HG03139 (cell line): ENCODE measurements around the gene MAP2.

ENCODE experiments used
- ATAC-seq: cut with Tn5 transposase; IDR thresholded peaks from one replicate; pipeline ENCODE4 v1.9.1; 2021; ENCODE audit not compliant: unreplicated experiment

MAP2 gene

DNA sequence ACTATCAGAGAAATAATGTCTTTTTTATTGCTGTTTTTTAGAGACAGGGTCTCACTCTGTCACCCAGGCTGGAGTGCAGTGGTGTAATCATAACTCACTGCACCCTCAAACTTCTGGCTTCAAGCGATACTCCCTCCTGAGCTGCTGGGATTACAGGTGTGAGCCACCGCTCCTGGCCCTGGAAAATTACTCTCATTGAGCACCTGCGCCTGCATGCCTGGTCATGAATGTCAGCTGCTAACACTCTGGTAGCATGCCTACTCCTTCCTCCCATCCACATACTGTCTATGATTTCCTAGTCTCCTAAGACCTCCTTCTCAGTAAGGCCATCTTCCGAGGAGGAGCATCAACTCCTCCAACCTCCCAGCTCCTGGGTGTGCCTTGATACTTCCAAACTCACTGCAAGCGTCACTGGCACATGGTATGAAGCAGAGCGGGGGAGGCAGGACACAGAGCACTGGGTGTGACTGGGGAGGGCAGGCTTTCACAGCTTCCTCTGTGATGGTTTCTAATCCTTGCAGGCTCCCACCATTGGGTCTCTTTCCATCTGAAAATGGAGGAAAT, 1.6 kb upstream of the MAP2 start:
- no peak for ATAC-seq

DNA sequence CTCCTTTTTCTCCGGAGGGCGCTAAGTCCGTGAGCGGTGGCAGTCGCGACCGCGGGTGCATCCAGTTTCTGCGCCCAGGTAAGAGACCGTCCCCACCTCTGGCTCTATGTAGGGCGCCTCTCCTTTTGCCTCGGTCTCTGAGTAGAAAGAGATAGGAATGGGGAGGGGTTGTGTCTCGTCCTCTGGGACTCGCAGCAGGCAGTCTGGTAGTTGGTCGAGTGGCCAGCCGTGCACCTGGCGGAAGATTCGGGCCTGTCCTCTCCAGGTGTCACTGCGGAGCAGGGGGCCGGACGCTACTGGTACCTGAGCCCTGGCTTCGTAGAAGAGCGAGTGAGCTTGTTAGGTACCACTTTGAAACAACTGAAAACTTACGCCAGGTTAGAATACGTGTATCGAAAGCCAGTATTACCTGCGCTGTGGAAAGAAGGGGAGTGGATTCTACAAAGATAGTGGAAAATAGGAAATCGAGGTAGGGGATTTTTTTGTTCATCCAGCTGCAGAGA, 403 bp downstream of the MAP2 start:
- peak; percentile 15 for ATAC-seq

DNA sequence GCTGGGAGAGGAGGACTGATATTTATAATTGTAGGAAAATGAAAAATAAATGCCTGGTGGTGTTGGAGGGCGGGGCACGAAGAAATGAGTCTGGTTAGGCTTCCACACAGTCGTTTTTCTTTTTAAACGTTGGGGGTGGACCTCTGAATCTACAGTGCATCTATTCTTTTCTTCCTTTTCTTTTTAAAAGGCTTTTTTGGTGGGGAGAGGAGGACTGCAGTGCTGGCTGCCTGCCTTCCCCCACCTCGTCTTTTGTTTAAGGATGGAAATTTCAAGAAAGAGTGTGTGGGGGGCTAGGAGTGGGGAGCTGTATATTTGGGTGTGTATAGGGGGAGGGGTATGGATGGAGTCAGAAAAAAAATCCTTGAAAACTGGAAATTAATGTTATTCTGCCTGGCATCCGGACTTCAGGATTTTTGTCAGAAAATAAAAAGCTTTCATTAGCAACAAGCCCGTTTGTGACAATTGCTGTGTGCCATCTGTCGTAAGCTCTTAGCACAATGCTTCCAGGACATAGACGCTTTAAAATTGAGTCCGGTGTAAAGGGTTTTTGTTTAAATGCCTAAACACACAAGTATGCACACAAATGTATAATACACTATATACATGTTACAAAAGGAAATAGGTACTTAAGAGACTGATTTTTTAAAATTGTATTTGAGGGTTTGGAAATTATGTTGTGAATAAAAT, 1.1 kb downstream of the MAP2 start:
- no peak for ATAC-seq

DNA sequence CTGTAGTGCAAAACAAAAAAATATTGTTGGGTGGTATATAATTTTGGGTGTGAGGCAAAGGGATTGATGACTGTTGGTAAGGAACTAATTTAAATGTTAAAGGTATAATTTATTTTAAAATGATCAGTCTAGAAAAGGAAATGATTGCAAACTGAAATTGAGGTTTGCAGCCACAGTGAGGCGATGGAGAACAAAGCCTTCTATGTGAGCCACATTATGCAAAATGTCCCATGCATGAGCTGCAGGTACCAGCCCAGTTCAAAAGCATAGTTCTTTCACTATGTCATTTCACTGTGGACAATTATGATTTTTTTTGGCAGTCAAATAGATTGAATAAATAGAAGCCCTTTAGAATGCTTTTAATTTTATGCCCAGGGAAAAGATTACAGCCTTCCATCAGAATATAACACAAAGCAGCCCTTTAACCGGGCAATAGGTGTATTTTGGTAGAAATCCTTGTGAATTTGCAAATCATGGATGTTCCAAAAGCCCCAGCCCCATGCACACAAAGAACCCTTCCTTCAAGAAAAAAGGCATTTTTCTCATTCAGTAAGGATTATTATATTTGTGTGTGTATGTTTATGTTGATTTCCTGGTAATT, 1.7 kb downstream of the MAP2 start:
- no peak for ATAC-seq

DNA sequence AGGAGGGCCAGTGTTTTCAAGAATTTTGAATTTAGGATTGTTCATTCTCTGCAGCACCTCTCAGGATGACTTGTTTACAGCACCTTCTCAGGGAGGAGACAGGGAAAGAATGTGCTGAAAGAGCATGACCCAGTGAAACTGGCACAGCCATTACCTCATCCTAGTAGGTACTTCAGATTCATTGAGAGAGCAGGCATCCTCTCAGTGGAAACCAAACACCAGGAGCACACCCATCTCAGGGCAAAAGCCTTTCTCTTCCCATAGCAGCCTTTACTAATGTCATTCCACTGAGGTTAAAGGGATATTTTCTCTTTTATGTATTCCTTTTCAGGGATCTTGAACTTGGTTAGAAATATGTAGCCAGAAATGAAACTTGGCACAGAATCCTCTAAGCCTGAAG, 2.6 kb downstream of the MAP2 start:
- ATAC-seq = no peak

DNA sequence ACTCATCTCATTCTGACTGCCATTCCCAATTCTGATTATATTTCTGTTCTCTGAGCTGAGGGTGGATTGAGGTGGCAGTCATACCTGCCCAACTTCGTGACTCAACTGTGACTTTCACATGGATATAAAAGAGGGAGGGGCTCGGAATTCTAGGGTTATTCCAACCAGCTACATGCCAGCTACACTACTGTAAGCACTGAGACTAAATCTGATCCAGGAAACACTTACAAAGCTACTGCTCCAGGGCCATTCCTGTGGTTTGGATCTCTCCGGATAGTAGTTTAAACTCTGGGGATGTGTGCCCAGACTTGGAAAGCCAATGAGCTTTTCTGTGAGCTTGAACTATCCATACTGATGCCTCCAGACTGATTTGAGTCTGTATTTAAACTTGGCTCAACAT, 7.9 kb downstream of the MAP2 start:
- no peak for ATAC-seq

DNA sequence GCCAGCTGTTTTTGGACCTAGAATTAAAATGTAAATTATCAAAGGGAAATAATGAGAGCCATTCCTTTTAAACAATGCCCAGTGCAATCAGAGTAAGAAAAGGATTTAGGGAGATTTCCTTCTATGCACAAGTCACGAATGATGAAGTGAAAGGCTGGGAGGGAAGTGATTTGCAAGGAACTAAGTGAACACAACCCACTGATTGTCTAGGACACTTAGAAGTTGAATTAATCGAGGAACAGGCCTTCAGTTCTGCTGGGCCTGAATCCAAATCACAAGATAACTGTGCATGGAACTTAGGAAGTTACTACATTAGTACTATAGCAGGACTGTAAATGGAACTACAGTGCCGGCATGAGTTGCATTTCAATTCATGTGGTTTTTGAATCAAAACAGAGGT, 17.7 kb downstream of the MAP2 start:
- ATAC-seq = no peak

DNA sequence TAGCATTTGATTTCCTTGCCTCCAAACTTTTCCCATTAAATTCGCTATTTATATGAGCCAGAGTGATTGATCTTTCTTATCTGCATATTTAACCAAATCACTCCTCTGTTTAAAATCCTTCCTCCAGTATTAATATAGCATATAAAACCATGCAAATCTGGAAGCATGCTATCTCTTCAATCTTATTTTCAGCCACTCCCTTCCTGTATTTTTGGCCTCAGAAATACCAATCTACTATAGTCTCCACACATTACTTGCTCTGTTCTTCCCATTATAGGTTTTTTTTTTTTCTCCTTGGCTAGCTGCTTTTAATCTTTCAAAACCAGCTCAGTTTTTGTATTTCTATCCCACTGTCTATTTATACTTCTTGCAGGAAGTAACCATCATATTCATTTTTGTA, 19.1 kb downstream of the MAP2 start:
- no peak for ATAC-seq

DNA sequence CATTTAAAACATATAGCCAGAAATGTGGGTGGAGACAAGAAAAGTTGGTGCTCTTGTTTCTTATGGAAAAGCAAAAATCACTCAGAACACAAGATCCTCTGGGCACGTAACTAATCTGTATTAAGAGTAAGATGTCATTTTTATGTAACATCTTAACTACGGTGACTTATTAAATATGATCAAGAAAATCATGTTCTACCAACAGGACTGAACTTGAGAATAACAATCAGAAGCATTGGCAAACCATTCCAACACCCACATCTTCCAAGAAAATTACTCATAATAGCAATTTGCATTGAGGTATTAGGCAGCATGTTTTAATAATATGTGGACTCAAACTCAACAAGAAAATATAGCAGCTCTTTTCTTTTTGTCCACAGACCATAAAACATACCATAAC, 21.6 kb downstream of the MAP2 start:
- ATAC-seq = no peak

DNA sequence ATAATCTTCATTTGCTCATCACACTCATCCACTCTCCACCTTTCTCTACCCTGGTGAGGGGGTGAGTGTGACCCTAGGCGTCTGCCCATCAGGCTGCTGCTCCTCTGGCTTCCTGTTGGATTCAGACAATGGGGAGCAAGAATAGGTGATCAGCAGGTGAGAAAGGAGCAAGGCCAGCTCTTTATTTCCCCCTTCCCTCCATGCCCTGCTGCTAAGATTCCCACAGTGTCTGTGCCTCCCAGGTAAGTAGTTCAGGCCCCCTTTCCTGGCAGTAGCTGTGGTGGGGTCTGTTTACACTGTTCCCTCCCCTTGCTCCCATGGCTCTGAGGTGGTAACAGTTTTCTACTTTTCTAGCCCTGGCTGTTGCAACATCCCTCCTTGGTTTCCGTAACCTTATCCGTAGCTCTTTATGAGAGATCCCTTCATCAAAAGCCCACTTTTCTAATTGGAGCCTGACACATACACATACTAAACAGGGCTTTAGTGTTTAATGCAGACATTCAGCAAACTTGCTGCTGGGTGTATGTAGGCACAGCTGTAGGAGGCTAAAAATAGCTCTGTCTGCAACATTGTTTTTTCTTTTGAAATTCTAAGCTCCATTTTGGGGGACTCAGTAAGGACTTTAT, 27.5 kb downstream of the MAP2 start:
- no peak for ATAC-seq

DNA sequence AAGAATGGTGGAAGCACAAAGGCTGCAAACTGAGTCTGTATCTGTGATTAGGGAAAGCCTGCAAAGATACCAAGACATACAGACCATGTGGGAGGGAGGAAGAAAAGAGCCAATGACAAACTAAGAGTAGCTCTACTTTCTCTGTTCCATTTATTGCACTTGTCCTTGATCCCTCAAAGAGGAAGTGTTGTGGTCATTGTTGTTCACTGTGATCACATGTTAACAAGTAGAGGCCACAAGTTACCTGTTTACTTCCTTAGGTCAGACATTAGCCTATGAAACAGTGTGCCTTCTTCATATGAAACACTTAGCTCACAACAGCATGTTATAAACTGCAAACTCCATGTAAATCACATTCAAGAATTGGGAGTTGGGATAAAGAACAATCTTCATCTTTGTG, 32.6 kb downstream of the MAP2 start:
- peak; percentile 62 for ATAC-seq

DNA sequence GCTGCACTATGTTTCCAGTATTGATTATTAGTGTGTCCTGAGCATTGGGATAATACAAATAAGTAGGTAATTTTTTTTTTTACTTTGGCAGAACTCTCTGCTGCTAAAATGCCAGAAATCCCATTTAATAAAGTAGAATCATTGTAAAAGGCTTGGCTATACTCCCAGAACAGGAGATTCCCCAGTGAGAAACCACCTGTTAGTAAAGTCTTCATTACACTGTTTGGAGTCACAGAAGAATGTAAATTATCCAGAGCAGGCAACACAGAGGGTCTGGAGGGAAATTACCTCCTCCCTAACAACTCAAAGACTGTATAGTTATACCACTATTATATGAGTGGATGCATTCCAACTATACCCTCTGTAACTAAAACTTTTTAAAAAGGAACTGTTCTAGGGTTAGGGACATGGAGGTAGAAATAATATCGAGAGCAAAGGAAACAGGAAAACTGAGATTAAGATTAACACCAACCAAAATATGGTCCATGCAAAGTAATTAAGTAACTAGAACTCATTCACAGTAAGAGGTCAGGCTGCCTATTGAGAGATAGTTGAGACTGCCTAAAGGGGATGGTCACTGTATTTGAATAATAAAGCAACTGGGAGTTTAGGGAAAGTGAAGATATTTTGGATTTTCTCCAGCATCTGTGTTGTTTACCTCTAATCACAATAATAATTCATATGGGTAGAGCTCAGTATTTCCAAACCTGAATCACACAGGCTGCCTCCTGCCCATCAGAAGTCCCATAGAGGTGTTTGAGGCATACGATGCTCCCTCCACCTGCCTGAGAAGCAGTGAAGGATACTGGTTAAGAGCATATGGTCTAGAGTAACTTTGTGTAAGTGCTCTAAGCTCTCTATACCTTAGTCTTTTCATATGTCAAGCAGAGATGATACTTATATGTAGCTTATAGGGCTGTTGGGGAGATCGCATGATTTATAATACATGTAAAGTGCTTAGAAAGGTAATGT, 34.4 kb downstream of the MAP2 start:
- ATAC-seq = no peak

DNA sequence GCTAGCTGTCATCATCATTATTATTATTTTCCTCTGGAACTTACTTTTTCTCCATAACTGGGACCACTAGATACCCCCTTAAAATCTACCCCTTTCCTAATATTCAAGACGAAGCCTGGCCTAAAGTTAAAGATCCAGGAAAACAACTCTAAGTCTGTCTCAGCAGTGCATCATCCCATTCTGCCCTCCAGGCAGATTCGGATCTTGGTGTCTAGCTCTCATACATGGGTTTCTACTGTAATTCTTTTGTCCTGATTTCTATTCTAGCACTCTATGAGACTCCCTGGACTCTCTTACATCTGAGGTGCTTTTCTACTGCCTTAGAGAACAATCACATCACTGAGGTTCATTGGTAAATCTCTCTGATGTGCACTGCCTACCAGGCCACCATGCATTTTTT, 35.5 kb downstream of the MAP2 start:
- ATAC-seq = no peak

DNA sequence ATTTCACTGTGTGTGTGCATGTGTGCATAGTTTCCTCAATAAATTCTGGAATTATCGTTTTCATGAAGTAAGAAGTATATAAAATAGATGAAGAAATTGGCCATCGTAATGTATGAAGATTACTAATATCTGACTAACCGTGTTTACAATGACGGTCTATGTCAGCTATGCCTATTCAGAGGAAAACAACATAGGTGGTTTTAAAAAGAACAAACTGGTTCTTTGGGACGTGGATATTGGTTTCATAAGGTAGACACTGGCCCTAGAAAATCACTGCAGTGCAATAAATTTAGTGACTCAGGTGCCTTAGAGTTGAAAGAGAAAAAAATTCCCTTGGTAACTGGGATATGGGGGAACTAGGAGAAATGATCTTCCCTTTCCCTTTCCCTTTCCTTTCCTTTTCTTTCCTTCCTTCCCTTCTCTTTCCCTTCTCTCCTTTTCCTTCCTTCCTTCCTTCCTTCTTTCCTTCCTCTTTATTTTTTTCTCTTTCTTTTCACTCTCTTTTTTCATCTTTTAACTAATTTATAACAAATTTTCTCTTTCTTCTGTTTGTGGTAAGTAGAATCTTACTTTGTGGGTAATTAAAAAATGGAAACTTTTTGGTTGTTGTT, 36.4 kb downstream of the MAP2 start:
- ATAC-seq = no peak

DNA sequence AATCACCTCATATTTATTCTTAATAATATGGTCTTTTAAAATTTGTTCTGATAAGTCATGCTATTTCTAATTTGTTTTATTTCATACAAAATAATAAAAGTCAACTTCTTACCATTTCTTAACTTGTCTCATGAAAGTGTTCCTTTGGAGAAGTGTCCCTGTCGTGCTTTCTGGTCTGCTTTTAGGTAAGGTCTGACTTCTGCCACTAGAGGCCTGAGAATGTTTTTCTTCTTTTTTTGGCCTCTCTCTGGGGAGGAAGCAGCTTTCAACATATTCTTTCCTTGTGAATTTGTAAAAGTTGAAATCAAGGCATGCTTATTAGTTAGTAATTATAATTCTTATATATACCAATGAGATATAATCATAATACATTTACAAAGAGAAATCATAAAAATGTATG, 39.4 kb downstream of the MAP2 start:
- ATAC-seq = no peak

DNA sequence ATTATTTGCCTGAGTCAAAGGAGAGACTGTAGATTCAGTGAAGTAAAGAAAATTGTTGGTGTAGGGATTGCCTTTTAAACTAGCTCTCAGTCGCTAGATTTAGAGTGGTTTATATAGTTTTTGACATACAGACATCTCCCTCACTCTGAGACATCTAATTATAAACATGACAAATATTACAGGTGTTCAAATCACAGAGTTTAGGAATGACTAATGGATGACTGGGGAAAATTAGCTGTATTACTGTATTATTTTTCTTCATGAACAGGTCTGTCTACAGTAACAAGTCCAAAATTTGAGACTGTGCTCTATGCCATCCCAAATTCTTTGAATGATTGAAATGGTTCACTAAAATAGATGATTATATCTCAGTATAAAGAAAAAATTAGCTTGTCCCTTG, 40.0 kb downstream of the MAP2 start:
- ATAC-seq = no peak

DNA sequence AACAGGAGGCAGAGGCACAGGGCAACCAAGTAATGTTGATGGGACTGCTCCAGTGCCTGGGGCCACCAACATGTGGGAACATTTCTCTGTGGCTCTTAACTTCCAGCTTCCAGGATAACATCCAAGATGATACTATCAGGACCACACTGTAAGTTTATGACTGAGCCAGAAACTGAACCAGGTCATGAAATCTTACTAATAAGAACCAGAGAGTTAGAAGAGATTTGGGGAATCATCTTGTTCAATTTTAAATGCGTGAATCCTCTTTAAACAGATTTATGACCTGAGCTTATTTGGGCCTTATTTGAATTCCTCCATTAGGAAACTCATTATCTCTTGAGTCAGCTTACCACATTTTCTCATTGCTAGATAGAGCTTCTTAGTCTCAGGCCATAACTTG, 45.0 kb downstream of the MAP2 start:
- no peak for ATAC-seq

DNA sequence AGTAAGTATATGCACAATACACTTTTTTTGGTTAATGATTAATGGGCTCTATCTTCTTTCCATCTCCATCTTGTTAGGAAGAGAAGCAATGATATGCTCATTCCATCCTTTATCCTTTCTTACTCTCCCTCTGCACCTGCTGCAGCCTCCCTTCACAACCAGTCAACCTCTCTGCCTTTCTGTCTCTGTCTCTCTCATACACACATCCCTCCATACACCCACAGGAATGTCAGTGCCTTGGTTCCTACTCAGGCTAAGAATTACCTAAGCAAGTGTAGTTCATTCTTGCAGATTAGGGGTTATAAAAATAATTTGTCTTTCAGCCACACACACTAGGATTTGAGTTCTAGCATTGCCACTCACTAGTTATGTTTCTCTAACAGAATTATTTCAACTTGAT, 45.6 kb downstream of the MAP2 start:
- ATAC-seq = no peak

DNA sequence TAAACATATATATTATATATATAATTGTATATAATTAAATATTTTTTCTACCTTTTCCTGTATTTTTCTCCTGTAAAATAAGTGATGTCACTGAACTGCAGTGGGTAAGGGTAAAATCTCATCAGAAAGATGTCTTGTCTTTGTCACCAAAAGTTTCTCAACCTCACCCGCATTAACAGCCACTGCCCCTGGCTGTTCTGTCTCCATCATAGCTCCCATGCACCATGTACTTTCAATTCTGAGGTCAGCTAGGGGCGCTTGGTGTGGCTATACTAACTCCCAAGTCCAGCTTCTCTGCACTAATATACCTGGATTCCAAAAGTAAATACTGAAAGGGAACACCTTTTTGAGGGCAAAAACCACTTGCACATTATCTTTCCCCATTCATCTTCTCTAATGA, 46.6 kb downstream of the MAP2 start:
- ATAC-seq = no peak

DNA sequence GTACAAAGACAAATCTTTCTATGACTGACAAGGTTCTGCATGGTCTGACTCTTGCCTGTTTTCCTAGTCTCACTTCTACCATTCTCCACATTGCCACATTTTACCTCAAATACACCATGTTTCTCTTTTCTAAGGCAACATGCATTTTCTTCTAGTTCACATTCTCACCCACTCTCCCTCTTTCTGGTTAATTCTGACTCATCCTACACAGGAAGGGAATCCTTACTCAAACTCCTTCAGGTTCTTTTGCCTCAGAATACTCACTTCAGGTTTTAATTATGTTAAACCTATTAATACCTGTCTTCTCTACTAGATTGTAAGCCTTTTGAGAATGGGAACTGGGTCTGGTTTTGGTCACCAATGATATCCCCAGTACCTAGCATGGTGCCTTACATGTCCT, 47.2 kb downstream of the MAP2 start:
- ATAC-seq = no peak
